NCI-H187 treated with DMSO at 0.1 percent for 48 hours (cell line): ENCODE results near the gene KMT2D.

ENCODE experiments used
- DNase-seq: peaks from one replicate; lab custom pipeline; 2025; lab: John Stamatoyannopoulos, UW

KMT2D gene

DNA sequence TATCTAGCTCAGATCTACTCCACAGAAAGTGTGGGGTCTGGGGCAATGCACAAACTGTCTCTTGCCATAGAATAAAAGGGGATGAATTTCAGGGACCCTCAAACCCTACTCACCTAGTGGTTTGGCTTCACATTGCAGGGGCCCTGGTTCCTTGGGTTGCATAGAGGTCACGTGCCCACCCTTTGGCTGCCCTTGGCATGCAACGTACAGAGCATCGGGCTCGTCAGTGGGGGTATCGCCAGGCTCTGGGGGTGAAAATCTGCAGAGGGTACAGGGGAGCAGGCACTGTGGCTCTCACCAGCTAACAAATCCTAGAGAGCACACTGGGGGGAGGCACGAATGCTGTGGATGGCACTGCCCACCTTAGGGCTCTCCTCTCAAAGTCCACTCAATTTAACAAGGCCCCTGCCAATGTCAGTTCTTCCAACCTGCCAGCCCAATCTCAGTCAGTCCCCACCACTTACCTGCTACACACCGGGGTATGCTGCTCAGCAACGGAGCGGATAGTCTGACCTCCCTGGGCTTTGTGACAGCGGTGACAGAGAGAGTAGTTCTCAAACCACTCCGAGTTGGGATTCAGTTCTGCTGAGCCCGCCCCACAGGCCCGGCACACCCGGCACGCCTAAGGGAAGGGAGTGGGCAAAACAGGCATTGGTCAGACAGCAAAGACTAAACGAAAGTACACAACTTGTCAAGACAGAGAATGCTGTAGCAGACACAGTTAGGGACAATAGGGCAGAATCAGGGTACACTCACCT lies 8.0 kb downstream of the KMT2D start:
- DNase-seq, result no peak

DNA sequence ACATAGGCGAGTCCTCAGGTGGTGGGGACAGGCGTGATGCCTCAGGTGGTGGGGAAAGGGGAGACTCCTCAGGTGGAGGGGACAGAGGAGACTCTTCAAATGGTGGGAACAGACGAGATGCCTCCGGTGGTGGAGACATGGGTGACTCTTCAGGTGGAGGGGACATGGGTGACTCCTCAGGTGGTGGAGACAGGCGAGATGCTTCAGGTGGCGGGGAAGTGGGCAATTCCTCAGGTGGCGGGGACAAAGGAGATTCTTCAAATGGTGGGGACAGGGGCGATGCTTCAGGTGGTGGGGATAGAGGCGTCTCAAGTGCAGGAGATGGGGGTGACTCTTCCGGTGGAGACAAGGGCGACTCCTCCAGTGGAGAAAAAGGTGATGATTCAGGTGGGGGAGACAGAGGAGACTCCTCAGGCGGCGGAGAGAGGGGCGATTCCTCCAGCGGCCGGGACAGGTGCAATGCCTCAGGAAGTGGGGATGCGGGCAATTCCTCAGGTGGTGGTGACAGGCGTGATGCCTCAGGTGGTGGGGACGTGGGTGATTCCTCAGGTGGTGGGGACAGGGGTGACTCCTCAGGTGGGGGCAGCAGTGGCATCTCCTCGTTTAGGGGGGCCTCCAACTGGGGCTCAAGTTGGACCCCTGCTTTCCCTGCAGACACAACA lies 8.7 kb downstream of the KMT2D start:
- DNase-seq, result no peak

DNA sequence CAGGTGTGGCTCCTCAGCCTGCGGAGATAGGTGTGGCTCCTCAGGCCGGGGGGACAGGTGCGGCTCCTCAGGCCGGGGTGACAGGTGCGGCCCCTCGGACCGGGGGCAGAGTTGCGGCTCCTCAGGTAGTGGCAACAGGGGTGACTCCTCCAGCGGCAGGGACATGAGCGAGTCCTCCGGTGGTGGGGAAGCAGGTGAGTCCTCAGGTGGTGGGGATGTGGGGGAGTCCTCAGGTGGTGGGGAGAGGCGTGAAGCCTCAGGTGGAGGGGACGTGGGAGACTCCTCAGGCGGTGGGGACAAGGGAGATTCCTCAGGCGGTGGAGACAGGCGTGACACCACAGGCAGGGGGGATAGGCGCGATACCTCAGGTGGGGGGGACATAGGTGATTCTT lies 9.2 kb downstream of the KMT2D start:
- DNase-seq, result no peak

DNA sequence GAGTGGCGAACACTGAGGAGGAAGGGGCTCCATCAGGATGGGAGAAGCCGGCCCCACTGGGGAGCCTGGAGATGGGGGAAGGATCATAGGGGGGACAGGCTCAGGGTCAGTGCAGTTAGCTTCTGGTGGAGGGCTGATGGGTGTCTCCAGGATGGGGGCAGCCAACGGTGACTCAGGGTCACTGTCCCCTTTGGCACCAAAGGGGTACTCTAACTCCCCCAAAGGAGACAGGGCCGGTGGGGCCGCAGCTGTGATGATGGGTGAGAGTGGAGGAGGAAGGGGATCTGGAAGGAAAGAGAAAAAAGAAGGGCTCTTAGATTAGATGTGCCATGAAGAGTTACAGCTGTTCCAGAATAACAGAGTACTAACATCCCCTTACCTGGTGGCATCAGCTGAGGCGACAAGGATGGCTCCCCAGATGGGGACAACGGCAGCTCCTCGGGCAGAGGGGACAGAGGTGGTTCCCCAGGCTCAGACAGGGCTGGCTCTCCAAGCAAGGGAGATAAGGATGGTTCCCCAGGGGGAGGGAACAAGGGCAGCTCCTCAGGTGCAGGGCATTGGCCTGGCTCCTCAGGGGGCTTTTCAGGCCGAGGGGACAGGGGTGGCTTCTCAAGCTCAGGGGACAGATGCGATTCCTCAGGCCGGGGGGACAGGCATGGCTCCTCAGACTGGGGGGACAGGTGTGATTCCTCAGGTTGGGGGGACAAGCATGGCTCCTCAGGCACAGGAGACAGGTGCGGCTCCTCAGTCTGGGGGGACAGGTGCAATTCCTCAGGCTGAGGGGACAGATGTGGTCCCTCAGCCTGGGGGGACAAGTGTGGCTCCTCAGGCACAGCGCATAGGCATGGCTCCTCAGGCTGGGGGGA lies 9.9 kb downstream of the KMT2D start:
- DNase-seq, result no peak

DNA sequence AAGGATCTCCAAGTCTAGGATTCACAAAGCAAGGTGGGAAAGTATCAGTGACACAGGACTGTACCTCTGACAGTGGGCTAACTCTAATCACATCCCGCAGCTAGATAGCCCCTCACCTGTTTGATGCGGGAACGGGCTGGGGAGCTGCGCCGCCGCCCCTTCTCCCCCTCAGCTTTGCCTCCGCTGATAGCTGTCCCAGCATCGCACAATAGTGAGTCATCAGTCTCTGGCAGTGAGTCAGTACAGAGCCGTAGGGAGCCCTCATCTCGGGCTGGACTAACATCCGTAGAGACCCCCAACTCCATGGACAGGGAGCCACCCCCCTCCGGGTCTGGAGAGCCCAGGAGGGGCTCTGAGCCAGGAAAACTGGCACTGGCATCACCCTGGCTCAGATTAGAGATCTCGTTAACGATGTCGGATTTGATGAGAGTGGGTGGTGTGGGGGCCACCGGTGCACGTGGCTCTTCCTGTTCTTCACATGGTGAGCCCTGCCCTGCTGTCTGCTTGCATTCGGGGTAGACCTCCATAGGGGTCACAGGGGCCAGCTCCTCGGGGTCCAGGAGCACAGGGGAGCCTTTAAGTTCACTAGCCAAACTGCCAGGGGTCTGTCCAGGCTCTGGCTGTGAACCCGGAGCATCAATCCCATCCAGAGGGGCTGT lies 10.9 kb downstream of the KMT2D start:
- no peak for DNase-seq

DNA sequence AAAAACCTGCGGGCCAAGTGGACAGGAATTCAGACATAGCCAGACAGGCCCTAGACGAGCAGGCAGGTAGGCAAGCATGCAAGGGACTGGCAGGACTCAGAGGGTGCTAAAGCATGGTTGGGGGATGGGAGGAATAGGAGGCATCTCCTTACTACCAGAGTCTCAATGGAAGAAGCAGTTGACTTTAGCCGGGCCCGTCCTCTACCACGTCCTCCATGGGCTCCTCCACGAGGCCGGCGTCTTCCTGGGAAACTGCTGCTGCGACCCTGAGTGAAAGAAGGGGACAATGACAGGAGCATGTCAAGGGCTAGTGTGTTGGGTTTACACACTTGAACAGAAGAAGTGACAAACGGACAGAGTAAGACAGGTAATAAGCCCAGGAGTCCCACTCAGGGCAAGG lies 11.6 kb downstream of the KMT2D start:
- DNase-seq, result no peak

DNA sequence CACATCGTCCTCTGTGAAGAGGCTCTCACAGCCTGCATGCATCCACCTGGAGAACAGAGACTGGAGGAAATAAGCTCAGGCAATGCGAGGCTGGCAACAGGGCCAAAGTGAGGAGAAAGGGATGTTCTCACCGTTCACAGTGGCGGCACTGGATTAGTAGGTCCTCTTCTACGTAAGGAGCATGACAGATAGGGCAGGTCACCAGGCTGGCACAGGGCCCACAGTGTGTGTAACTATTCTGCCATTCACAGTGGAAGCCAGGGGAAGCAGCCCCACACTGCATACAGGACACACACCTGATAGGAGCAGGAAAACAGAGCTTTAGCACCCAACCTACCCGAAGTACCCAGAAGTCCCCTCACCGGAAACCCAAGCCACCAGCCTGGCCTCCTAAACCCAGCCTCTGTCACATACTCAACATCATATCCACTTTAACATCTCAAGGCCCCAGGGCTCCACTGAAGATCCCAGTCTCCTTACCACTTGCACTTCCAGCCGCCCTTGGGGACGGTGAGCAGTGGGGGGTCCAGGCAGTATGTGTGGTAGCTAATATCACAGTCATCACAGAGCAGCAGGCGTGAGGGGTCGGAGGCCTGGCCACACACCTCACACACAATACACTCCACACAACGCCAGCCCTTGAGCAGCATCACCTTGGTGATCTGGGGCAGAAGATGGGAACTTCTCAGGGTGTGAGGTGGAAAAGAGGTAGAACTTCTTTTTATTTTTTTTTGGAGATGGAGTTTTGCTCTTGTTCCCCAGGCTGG lies 14.3 kb downstream of the KMT2D start:
- DNase-seq, result no peak

DNA sequence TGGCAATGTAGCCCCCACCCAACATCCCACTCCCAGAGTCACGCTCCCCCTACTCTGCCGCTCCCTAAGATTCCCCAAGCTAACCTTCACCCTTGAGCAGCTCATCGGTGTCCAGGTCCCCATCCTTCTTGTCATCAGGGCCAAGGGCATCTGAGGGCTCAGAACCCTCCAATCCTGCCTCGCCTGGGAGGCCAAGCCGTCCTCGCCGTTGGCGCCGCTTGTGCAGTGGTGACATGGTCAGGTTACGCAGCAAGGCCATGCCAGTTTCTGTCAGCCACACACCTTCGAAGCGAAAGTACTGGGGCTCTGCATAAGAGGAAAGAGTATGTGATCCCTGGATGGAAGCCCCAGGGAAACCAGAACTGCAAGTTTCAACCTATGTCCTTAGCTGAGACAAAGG lies 15.9 kb downstream of the KMT2D start:
- DNase-seq, result no peak

DNA sequence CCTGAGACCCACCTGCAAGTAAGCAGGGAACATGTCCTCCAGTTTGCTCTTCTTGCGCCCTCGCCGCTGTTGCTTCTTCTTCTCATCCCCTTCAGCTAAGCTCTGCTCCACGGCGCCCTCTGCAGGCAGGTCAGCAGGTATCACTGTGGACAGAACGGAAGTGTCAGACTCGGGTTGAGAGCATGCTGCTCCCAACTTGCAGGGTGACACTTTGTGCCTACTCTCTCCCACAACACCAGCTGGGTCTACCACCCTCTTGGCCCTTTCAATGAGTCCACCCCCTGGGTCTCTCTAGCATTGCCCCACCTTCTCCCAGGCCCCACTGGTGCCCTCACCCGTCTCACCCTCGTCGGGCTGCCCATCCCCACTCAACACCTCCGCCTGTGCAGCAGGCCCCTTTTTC lies 16.7 kb downstream of the KMT2D start:
- DNase-seq, result no peak

DNA sequence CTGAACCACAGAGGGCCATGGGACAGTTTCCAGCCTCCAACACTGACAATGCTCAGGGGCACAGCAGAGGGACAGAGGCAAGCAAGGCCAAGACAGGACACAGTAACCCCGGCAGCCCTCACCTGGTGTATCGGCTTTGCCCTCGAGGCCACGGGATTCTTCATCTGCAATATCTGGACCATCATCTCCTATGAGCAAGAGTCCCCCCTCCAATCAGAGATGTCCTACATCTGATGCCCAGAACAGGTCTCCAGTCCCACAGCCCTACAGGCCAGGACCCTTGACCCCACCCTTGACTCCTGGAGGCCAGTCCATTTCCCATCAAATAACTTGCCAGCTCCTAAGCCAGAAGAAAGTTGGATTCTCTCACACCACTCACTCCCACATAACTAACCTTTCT lies 17.4 kb downstream of the KMT2D start:
- DNase-seq, result no peak

DNA sequence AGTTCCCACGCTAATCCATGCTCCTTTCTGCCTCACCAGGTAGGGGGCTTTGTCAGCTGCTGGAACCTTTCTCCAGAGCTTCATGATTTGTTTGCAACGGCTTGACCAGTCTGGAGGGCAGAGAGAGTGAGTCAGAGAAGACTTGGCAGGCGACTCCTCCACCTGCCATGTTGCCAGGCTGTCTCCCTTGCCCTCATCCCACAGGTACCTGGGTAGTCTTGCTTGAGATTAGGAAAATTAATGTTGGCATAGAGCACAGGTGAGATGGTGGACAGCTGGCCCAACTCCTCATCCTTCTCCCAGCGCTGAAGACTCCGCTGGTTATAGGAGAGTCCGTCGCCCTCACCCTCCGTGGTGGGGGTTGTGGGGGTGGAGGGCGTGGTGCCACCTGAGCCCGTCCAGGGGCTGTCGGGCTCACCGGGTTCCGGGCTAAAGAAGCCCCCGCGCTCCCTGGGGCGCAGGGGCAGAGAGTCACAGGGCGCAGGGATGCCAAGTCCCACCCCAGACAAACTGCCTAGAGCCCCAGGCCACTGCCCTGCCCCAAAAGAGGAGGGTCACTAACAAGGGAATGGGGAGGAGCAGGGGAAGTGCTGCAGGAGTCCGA lies 18.6 kb downstream of the KMT2D start:
- no peak for DNase-seq

DNA sequence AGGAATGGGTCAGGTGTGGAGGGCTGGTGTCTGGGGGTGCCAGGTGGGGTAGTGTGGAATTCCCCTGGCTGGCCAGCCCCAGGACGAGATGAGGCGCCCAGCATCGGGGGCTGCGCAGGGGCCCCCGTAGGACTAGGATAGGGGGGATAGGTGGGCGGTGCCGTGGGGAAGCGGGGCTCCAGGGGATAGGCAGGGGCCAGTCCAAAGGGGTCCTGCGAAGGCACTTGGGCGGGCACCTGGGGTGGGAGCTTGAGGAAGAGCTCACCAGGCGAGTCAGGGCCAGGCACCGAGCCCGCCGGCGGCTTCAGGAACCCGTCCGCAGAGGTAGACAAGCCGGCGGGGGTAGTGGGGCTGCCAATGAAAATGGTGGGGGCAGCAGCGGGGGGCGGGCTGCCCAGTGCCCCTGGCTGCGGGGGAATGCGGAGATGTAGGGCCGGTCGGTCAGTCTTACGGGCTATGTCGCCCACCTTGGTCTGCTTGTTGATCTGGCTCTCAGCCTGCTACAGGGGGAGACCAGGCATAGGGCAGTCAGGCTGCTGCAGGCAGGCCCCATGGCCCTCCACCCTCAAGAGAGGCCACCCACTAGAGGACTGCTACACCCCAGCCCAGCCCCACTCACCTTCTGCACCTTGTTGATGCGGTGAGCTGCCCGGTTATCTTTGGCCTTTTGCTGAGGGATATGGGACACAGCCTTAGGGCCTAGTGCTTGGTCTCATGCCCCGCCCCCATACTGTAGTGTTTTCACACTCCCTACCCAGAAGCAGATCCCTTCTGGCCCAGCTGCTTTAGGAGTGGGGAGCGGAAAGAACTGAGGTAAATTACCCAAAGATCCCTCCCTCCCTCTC lies 19.3 kb downstream of the KMT2D start:
- DNase-seq, result no peak

DNA sequence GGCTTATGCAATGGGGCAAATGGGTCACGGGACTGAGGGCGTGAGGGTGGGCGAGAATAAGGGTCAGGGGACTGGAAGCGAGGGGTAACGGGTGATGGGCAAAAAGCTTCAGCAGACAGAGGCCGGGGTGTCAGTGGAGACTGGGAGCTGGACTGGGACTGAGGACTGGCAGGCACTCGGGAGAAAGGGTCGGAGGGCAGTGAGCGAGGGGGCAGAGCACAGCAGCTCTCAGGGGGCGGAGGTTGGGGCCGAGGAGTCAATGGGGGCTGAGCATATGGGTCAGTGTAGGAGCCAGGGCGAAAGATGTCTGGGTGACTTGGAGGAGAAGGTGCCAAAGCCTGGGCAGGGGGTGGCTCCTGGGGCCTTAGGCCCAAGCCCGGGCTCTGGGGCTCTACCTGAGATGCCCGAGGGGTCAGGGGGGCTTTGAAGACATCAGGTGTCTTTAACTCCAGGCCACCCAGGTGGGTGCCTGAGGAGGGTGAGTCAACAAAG lies 20.2 kb downstream of the KMT2D start:
- DNase-seq, result no peak

DNA sequence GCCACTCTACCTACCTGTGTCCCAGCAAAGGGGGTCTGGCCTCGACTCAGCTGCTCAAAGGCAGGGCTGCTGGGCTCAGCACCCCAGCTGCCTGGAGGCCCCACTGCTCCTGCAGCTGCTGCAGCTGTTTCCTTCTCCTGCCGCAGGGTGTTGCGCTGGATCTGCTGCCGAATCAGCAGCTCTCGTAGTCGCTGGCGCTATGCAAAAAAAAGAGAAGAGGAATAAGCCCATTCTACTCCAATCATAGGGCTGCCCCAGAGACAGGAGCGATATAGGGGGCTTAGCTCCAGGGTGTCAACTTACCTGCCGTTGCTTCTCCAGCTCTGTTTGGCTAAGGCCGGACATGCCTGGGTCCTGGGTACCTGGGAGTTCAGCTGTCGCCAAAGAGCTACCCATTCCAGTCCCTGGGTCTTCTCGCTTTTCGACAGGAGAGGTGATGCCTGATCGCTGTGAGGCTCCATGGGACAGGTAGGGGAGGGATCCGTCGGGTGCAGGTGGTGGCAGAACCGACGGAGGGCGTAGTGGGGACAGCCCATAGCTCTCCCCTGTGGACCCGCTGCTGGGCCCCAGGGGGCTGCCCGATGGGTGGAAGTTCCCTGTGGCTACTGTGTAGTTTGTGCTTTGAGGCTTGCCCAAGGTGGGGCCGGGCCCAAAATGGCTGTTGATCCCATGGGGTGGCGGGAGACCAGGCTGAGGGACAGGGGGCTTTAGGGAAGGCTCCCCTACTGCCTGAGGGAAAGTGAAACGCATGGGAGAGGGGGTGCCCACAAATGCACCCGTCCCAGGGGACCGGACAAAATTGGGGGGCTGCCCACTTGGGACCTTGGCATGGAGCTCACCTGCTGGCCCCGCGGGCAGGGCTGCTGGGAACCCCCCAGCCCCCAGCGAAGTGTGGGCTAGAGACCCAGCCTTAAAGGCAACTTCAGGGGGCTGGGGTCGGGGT lies 20.9 kb downstream of the KMT2D start:
- DNase-seq, result no peak

DNA sequence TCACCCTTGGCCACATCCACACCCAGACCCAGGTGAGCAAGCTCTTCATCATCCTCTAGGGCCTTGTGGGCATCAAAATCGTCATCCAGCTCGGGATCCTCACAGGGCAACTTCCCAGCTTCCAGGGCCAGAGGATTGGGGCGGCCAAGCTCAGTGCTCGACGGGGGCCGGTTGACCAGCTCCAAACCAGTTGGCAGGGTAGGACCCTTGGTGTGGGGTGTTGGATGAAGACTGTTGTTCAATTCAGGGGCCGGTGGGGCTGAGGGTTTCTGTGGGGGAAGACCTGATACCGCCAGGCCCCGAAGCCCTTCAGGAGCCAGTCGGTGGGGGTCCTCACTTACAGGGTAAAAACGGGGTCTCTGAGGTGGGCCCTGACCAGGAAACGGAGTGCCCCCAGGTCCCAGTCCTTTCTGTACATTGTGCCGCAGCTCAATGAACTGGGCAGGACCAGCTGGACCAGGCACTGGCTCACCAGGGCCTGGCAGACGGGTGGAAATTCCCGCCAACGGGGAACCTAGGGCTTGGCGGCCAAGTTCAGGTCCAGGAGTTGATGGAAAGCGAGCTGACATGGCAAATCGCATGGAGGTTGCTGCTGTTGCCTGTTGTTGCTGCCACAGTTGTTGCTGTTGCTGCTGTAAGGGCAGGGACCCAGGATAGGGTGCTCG lies 22.2 kb downstream of the KMT2D start:
- DNase-seq, result no peak

DNA sequence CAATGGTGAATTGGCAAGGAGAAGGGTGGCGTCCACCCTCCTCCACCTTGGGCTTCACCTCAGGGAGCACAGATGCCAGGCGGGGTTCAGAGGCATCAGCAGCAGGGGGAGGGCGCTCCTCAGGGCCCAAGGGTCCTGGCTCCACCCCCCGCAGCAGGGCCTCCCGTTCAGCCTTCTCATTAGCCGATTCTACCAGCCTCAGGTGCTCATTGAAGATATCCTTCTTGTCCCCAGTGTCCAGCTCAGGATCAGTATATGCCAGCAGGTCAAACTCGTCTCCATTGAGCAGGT lies 22.7 kb downstream of the KMT2D start:
- no peak for DNase-seq

DNA sequence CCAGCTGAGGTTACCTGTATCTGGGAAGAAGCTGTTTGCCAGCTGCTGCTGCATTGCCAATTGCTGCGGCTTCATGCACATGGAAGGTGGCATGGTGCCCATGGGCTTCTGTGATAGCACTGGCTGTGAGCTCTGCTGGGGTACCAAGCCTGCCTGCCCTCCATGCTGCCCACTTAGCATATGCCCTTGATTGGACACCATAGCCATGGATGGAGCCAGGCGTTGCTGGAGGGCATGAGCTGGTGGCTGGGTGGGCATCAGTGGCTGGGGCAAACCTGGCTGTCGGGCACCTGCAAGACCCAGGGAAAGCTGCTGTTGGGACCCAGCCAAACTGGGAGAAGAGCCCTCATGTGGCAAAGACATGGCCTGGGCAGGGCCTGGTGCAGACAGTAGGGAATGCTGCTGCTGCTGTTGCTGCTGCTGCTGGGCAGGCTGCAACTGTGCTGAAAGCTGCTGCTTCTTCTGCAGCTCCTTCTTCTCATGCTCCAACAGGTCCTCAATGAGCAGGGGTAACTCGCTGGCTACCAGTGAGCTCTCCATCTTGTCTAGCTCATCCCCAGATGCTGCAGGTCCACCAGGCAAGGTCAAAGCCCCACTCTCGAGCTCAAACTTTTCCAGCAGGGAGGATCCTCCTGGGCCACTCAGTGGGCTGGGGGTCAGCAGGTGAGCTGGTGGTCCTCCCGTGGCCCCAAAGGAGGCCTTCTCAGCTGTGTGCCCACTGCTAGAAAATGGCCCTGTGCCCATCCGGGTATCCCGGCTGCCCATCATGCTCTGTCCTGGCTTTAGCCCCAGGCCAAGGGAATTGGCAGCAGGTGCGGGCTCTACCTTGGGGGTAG lies 23.3 kb downstream of the KMT2D start:
- DNase-seq, result no peak

DNA sequence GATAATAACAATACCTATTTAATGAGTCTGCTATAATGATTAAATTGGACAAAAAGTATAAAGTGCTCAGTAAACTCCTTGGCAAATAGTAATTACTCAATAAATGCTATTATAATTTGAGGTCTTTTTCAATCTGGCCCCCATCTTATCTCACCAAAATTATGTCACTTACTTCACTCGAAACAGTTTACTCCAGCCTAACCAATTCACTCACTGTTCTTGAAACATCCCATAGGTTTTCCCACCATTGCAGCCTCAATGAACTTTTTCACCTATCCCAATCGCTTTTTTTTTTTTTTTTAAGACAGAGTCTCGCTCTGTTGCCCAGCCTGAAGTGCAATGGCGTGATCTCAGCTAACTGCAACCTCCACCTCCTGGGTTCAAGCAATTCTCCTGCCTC lies 24.6 kb downstream of the KMT2D start:
- no peak for DNase-seq
